ENCODE results near the gene KIAA1328.

The KIAA1328 gene

DNA sequence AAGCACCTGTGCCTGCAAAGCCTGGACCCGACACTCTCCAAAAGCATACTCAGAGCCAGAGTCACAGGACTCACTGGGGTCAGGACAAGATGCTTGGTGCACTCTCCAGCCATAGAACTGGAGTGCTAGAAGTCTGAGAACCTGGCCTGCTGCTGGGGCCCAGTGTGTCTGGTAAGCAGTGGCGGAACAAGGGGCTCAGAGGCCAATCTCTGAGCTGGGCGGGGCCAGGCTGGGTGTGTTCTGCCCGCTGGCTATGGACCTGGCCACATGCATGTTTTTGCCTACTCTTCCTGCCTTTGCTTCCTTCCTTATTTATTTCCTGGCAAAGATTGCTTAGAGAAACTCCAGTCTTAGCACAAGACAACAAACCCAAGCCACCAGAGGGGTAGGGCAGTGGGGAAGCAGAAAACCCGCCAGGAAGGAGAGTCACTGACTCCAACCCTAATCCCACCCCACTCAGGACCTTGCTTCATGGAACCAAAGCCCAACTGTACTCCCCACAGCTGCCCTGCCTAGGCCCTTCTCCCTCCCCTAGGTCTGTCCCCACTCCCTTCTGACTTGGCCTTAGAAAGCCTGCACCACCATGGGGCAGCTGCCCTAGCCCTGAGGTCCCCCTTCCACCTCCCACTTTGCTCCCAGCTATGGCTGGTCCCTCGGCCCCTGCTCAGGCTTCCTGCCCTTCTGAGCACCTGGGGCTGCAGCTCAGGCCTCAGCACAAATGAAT lies 421.1 kb downstream of the KIAA1328 start:
- no peak for DNase-seq (ENCODE audit: low read depth in 4 of 4, low spot score in 1 of 4)

DNA sequence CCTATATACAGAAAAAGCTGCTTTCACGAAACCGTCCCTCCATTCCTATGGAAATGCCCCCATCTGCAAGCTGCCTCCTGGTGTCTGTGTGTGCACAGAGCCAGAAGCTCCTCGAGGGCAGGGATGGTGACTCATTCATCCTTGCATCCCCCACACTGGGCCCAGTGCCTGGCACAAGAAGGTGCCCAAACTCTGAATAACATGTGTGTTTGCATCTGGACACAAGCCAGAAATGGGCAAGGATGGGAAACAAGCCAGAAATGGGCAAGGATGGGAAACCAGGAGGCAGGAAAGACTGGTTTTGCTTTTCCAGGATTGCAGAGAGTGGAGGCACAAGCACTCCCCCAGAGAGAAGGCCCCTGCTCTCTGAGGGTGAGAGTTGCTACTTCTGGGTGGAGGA lies 422.8 kb downstream of the KIAA1328 start:
- no peak for DNase-seq (ENCODE audit: low read depth in 4 of 4, low spot score in 1 of 4)

DNA sequence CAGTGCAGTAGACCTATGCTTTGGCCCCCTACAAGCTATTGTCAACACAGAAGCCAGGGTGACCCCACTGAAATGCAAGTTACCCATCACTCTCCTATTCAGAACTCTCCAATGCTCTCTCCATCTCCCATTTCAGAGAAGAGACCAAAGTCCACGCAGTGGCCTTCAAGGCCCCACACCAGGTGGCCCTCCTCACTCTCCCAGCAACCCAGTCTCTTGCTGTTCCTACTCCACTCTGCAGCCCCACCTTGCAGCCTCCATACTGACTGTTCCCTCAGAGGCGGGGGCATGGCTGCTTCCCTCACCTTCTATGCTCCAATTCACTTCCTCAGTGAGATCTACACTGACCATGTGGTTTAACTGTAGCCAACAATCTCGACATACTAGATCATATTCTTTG lies 423.4 kb downstream of the KIAA1328 start:
- no peak for DNase-seq (ENCODE audit: low read depth in 4 of 4, low spot score in 1 of 4)

DNA sequence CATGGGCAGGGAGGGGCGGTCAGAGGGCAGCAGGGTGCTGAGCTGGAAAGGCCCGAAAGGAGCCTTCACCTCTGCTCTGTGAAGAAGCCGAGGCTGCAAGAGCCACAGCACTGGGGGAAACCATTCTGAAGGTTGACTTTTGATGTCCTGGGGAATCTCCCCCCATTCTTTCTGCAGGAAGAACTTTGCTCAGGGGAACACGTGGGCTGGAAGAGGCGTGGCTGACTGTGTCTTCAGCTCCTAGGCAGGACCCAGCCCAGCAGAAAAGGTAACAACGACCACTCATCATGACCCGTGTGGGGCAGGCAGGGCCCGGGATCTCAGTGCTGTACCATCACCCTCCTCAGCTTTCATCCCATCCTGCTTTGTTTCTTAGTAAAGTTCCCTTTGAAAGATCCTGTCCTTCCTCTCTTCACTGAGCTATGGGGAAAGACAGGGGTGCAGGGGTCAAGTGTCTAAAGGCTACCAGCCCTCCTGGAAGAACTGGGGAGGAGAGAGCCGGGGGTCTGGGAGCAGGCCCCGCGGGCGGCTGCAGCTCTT lies 424.0 kb downstream of the KIAA1328 start:
- DNase-seq (ENCODE audit: low read depth in 4 of 4, low spot score in 1 of 4) = no peak

DNA sequence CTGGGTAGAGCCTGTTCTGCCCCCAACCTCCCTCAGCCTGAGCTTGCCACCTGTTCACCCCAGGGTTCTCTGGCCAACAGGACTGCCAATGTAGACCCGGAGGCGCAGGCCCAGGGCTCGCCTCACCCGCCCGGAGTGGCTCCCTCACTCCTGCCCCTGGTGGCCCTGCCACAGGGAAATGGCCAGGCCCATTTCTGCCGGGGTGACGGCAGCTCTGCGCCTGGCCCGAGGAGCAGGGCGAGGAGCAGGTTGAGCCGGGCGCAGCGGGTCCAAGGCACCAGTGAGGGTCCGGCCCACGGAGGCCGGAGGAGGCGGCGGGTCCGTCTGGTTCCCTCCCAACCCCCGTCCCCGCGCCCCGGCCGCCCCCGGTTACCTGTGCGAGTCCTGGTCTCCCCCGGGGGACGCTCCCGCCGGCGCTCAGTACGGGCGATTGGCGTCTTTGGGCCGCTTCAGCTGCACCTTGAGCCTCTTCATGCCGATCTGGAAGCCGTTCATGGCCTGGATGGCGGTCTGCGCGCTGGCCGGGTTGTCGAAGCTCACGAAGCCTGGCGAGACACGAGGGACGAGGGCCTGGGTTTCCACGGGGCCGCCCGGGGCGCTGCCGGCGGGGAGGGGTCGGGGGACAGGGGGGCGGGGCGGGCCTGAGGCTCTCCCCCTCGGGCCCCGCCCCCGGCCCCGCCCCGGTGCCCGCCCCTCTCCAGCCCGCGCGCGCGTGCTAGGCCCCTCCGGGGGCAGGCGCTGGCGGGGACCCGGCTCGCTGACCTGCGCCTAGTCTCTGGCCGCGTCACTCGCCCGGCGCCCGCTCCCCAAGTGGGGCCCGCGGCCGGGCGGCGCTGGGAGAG lies 424.7 kb downstream of the KIAA1328 start:
- no peak for DNase-seq (ENCODE audit: low read depth in 4 of 4, low spot score in 1 of 4)

DNA sequence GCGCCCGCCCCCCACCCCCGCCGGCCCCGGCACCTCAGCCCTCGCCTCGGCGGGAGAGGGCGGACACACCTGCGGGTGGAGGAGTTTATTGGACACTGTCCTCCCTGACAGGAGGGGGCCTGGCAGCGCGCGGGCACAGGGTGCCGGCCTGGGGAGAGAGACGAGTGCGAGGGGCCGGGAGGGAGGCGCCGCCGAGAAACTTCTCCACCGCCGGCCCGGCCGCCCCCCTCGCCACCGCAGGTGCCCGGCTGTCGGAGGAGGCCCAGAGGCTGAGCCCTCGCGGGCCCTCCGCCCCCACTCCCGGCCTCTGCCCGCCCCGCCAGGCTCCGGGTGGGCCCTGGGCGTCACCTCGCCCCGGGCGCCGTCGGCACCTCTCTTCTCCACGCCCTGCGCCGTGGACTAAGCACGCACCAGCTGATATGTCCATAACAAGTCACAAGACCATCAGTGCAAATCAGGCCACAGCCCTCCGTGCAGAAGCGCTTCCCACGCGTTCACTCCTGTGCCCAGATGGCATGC lies 425.4 kb downstream of the KIAA1328 start:
- no peak for DNase-seq (ENCODE audit: low read depth in 4 of 4, low spot score in 1 of 4)

DNA sequence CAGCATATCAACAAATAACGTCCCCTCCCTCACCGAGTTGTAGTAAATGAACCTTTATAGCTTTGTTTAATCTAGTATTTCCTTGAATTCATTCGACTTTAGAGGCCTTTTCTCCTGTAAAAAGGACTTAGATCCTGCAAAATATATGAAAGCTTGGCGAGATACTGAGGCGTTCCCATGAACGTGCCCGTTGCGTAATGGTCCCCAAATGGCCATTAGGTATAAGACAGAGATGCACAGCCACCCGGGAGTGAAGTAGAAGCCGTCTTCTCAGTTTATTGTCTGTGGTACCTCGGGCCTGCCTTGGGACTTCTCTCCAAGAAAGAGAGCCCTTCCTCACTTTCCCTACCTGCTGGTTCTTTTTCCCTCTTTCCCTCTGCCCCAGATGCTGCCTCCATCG lies 426.0 kb downstream of the KIAA1328 start:
- no peak for DNase-seq (ENCODE audit: low read depth in 4 of 4, low spot score in 1 of 4)

DNA sequence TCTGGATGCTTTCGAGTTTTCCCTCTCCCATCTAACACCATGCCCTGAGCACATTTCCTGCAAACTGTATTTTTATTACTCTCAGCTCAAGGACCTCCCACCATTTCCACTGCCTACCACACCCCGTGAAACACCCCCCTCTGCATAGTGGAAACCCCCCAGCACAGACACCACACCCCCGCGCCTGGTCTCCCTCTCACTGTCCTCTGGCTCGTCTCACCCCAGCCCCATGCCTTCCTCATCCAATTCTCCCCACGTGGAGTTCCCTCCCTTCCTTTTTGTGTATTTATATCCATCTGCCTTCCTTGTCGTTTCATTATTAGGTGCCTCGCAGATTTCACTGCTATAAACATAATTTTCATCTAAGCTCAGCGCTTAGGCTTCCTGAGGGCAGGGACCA lies 429.2 kb downstream of the KIAA1328 start:
- no peak for DNase-seq (ENCODE audit: low read depth in 4 of 4, low spot score in 1 of 4)

DNA sequence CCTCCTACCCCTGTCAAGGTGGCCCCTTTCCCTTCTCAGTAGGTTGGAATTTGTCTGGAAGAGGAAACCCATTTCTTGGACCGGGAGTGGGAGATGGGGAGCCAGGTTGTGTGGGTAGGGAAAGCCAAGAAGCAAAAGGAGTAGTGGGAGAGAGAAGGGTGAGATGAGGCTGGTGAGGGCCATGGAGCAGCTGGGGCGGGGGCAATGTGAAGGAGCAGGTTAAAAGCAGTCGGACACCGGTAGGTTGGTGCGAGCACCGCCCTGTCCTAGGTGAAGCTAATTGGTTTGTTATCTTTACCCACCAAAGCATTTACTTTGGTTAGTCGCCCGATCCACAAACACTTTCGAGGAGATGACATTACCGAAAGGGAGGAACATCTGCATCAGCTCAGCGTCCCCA lies 429.9 kb downstream of the KIAA1328 start:
- DNase-seq (ENCODE audit: low read depth in 4 of 4, low spot score in 1 of 4) = no peak

DNA sequence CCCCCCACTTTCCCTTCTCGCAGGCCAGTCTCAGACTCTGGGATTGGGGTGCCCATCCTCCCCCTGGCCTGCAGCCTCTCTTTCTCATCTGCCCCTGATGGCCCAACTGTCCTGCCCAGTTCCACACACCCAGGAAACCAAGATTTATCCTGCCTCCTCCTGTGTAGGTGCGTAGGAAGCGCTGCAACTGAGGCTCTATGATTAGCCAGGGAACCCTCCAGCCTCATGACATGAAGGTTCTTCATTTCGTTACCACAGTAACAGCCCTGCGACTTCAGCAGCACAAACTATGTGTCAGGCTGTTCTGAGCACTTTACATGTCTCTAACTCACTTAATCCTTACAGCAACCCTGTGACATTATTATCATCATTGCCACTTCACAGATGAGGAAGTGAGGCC lies 430.8 kb downstream of the KIAA1328 start:
- no peak for DNase-seq (ENCODE audit: low read depth in 4 of 4, low spot score in 1 of 4)

DNA sequence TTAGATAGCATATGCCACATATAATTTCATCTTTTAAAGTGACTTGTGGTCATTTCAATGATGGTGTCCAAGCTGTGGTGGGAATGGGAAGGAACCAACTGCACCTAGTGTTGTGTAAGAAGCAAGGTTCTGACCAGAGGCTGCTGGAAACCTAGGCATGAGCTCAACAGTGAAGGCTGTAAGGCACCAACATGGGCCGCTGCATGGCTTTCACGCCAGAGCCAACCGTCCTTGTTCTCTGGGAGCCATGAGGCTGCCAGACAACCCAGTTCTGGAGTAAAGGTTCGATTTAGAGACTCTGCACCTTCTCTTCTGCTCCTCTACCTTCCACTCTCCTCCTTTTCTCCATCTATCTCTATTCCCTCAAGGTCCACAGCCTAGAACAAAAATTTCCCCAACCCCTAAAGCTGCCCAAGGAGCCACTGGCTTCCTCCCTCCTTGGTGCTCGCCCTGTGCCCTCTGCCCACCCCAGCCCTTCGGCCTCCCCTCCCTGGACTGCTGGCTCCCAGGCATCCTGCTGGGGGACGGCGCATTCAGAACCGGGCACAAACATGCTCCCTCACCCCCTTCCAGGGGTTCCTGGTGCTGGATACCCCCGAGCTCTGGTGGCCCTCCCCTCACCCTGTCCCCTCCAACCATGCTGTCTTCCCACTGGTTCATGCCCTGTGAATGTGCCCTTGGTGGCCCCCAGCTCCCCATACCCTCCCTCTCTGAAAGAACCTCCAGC lies 431.6 kb downstream of the KIAA1328 start:
- DNase-seq (ENCODE audit: low read depth in 4 of 4, low spot score in 1 of 4) = no peak

DNA sequence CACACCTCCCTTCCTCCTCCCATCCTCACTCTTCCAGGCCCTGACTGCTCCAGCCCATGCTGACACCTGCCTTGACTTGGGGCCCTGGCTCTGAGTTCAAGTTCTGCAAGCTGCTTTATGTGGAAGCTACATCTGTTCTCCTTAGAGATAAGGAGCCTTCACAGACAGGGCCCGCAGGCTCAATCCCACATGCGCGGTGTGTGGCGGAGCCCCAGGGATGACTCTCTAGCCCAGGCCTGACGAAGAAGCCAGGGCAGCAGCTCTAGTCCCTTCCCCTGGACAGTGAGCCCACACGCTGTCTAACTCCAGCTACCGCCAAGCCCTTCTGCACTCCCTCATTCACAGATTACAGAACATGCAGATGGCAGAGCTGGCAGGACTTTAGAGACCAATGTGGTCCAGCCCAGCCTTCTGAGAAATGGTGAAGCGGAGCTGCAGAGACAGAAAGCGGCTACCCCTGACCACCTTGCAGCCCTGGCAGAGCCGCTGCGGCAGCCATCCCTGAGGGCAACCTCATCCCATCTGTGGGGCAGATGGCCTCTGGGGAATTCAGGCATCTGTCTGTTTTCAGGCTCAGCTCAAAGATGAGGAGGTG lies 432.4 kb downstream of the KIAA1328 start:
- DNase-seq (ENCODE audit: low read depth in 4 of 4, low spot score in 1 of 4) = no peak

DNA sequence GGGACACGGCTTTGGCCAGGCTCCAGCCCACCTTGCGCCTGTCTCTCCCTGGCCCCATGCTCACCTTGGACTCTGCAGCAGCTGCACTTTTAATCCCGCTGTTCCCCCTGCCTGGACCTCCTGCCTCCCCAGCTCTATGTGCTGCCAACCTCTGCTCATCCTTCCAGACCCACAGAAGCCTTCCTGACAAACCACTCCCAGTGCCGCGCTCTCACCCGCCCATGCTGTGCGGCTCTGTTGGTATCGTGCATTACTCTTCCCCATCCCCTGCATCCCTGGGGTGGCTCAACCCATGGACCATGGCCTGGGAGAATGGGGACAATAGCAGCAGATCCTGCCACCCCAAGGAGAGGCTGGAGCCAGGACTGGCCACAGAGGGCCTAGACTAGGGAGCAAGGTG lies 433.1 kb downstream of the KIAA1328 start:
- DNase-seq (ENCODE audit: low read depth in 4 of 4, low spot score in 1 of 4) = no peak

DNA sequence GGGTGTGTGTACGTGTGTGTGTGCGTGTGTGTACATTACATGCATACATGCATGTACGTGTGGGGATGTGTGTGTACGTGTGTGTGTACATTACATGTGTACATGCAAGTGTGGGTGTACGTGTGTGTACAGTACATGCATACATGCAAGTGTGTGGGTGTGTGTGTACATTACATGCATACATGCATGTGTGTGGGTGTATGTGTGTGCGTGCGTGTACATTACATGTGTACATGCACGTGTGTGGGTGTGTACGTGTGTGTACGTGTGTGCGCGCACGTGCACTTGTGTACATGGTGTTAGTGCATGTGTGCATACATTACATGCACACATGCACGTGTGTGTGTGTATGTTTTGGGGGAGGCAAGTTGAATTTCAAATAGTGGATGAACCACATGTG lies 436.0 kb downstream of the KIAA1328 start:
- no peak for DNase-seq (ENCODE audit: low read depth in 4 of 4, low spot score in 1 of 4)

DNA sequence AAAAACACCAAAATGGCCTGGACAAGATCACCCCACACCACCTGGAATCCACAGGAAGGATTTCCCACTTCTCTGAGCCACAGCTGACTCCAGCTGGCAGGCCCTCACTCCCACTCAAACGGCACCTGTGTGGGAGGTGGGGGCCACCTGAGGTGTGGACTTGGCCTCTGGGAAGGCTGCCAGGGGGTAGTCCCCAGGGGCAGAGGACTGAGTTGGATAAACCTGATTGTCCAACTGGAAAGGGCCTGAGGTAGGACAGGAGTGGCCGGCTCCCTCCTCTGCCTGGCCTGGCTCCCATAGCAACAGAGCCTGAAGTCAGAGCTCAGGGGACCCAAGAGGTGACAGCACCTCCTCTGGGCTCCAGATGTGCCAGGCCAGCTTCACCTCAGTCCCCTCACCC lies 436.5 kb downstream of the KIAA1328 start:
- no peak for DNase-seq (ENCODE audit: low read depth in 4 of 4, low spot score in 1 of 4)

DNA sequence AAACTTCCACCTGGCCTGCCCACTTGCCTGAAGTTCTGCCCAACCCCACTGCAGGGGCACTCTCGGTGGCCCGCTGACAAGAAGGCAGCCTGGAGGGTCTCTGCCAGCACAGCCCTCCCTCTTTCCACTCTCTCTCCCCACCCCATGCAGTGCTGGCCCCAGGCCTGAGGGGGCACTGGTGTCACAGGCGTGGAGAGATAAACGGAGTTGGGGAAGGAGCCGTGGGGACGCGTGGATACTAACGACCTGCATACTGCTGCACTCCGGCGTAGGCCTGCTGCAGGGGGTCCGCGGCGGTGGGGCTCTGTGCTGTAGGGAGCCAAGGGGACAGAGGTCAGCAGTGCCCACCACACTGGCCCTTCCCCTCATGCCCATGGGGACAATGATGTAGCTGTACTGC lies 437.4 kb downstream of the KIAA1328 start:
- no peak for DNase-seq (ENCODE audit: low read depth in 4 of 4, low spot score in 1 of 4)

DNA sequence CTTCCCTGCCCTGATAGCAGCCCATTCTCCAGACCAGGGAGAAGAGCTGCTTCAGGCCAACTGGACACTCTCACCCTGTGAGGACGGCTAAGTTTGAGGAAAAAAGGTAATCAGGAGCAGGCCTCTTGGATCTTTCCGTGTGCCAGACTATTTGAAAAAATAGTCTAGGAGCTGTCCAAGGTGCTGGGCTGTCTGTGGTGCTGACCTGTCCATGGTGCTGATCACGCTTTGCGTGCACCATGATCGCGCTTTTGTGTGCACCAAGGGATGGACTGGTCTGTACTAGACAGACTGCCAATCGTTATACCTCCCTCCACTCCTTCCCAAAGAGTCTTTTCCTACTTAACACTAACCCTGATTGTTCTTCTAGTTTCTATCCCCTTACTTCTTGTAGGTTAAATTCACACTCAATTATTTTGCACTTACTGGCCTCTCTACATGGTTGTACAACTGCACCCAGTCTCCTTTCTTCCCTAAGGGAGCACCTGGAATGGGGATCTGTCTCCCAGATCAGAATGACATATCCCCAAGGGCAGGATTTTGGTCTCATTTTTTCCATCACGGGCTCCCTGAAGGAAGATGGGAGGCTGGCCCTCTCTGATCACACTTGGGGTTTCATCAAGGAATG lies 441.2 kb downstream of the KIAA1328 start:
- no peak for DNase-seq (ENCODE audit: low read depth in 4 of 4, low spot score in 1 of 4)

DNA sequence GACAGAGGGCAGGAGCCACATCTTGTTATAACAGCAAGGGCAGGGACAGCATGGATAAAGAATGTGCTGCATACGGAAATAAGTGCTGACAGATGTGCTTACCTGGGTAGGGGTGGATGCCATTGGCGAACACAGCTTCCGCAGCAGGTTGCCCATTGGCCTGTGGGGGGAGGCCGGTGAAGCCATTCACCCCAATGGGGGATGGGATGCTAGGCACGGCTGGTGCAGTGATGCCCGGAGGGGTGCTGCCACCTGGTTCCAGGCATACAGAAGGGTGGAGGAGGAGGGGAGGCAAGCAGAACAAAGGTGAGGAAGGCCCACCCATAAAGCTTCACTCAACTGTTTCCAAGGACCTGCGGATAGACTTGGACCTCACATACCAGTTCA lies 441.7 kb downstream of the KIAA1328 start:
- no peak for DNase-seq (ENCODE audit: low read depth in 4 of 4, low spot score in 1 of 4)

DNA sequence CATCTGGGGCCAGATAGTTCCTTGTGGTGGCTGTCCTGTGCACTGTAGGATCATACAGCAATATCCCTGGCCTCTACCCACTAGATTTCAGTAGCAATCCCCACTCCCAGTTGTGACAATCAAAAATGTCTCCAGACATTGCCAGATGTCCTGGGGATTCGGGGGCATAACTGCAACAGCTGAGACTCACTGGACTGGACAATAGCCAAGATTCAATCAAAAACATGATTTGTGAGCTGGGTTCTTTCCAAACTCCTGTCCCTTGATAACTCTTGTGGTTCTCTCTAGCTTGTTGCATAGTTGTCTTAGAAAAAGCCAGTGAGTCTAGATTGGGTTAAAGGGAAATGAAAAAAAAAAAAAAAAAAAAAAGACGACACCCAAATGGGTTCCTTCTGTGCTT lies 443.3 kb downstream of the KIAA1328 start:
- DNase-seq (ENCODE audit: low read depth in 4 of 4, low spot score in 1 of 4) = no peak

DNA sequence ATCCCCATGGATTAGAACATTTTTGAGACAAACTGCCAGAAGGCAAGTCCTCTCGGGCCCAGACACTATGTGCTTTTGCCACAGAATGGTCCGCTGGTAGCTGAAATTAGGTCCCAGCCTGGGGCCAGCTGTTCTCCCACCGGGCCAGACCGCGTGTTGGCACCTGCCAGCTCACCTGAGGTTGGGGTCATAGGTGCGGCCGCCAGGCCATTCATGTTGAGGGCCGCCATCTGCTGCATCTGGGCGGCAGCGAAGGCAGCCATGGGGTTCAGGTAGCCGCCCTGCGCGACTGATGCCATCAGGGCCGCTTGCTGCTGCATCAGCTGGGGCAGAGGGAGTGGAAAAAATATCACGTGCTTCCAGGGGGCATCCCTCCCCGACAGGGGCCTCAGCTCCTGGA lies 443.9 kb downstream of the KIAA1328 start:
- no peak for DNase-seq (ENCODE audit: low read depth in 4 of 4, low spot score in 1 of 4)
